GM23338 (cell line): ENCODE measurements around the gene DOCK1.

Source experiments
- CREB1 ChIP-seq: fragments of 250-450 bp; sonication (Bioruptor Pico); IDR thresholded peaks from 2 replicates; pipeline ENCODE4 v1.5.0; 2020; ENCODE audit warnings: low read depth, mild to moderate bottlenecking, moderate library complexity
- CTCF ChIP-seq, 2 experiments: fragments of 200-600 bp in 1 of 2; sonication (generic) in 1 of 2; conservative IDR thresholded peaks; 2 replicates each; pipeline versions ENCODE4 v1.5.1 to v1.6.1; 2016 to 2017; ENCODE audit warnings: antibody characterized with exemption in 2 of 2, low read depth in 2 of 2, mild to moderate bottlenecking in 2 of 2, moderate library complexity in 1 of 2
- EZH2 ChIP-seq: fragments of 200-600 bp; sonication (generic); IDR thresholded peaks from one replicate; pipeline ENCODE4 v1.8.0; 2017; ENCODE audit warnings: antibody characterized with exemption, mild to moderate bottlenecking, low read depth; ENCODE audit not compliant: unreplicated experiment
- EZH2phosphoT487 ChIP-seq: fragments of 200-600 bp; sonication (generic); IDR thresholded peaks from one replicate; pipeline ENCODE4 v1.8.1; 2018; ENCODE audit warnings: antibody characterized with exemption; ENCODE audit not compliant: unreplicated experiment
- JUNB ChIP-seq: IDR thresholded peaks from one replicate; pipeline ENCODE4 v1.6.1; 2016; ENCODE audit warnings: antibody characterized with exemption; ENCODE audit not compliant: unreplicated experiment
- POLR2AphosphoS5 ChIP-seq: IDR thresholded peaks from 2 replicates; pipeline ENCODE4 v1.6.1; 2016; ENCODE audit warnings: antibody characterized with exemption, low read depth
- REST ChIP-seq: IDR thresholded peaks from one replicate; pipeline ENCODE4 v1.6.1; 2018; ENCODE audit warnings: antibody characterized with exemption; ENCODE audit not compliant: unreplicated experiment
- ZNF331 ChIP-seq: fragments of 250-450 bp; sonication (Bioruptor Pico); IDR thresholded peaks from 2 replicates; pipeline ENCODE4 v1.5.0; 2020; ENCODE audit warnings: low read depth, mild to moderate bottlenecking, moderate library complexity
- ZNF462 ChIP-seq: fragments of 250-450 bp; sonication (Bioruptor Pico); IDR thresholded peaks from 2 replicates; pipeline ENCODE4 v1.5.0; 2020; ENCODE audit warnings: mild to moderate bottlenecking, moderate library complexity
- TF ChIP-seq, protein P1 (sequence below): IDR thresholded peaks from 2 replicates; pipeline ENCODE4 v1.6.1; 2016; ENCODE audit warnings: antibody characterized with exemption

DNA sequence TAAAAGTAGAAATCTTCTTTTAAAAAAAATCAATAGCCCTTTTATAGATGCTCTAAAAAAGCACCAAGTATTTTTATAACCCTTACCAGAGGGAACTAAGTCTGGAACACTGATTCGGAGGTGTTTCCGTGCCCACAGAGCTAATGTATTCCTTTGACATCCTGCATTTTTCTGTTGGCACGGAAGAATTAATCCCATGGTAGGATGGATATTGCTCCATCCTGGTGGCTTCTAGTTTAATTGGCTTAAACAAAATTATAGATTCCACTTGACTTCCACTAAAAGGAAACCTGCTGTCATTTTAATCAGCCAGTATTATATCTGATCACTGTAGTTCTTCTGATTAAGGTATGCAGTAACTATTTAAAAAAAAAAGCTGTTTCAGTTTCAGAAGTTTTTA, 479.8 kb downstream of the DOCK1 start:
- TF ChIP-seq CTCF (conservative IDR thresholded peaks at IDR 0.05; ENCODE audit: low read depth in 2 of 2), result no peak
- no peak for TF ChIP-seq EZH2
- TF ChIP-seq CREB1 (CRISPR knock-in tag), result no peak
- no peak for TF ChIP-seq REST
- TF ChIP-seq EZH2phosphoT487, result no peak
- no peak for TF ChIP-seq JUNB
- TF ChIP-seq POLR2AphosphoS5, result no peak
- TF ChIP-seq, protein P1, sequence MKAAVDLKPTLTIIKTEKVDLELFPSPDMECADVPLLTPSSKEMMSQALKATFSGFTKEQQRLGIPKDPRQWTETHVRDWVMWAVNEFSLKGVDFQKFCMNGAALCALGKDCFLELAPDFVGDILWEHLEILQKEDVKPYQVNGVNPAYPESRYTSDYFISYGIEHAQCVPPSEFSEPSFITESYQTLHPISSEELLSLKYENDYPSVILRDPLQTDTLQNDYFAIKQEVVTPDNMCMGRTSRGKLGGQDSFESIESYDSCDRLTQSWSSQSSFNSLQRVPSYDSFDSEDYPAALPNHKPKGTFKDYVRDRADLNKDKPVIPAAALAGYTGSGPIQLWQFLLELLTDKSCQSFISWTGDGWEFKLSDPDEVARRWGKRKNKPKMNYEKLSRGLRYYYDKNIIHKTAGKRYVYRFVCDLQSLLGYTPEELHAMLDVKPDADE, result no peak
- TF ChIP-seq ZNF462, result no peak
- TF ChIP-seq ZNF331, result no peak
